Osteoblast (primary cell): Measurements from ENCODE around the gene MAGEA11. TPM values are rescaled to one million over a fixed set of nuclear protein-coding genes. Genes with fewer than 3 reads are reported as not detected.

Source experiments
- DNase-seq: peaks from one replicate; pipeline ENCODE4 v3.0.0; 2011; ENCODE audit warnings: low spot score, mixed read lengths; ENCODE audit not compliant: insufficient read length; ENCODE audit errors: missing footprints
- H2AFZ ChIP-seq: 2 replicates; pipeline ENCODE4 v1.6.0; 2011; ENCODE audit warnings: mild to moderate bottlenecking, low read length
- H3K27ac ChIP-seq: 2 replicates; pipeline ENCODE4 v1.5.1; 2011; ENCODE audit warnings: mild to moderate bottlenecking, low read depth, low read length, moderate library complexity
- H3K27me3 ChIP-seq: 2 replicates; pipeline ENCODE4 v1.6.0; 2012; ENCODE audit warnings: mild to moderate bottlenecking, control low read depth, inconsistent platforms, low read length, moderate library complexity; ENCODE audit not compliant: insufficient read depth
- H3K36me3 ChIP-seq: 2 replicates; pipeline ENCODE4 v1.5.1; 2011; ENCODE audit warnings: mild to moderate bottlenecking, low read length, control low read depth, moderate library complexity; ENCODE audit not compliant: insufficient read depth
- H3K4me1 ChIP-seq: 2 replicates; pipeline ENCODE4 v1.5.1; 2011; ENCODE audit warnings: mild to moderate bottlenecking, low read length, control low read depth, moderate library complexity; ENCODE audit not compliant: insufficient read depth
- H3K4me2 ChIP-seq: 2 replicates; pipeline ENCODE4 v1.6.0; 2011; ENCODE audit warnings: mild to moderate bottlenecking, low read length; ENCODE audit not compliant: insufficient read depth
- H3K4me3 ChIP-seq: fragments of 200-600 bp; sonication (generic); 3 replicates; pipeline ENCODE4 v1.5.1; 2012; ENCODE audit warnings: mild to moderate bottlenecking, low read length, inconsistent platforms; ENCODE audit not compliant: insufficient read depth
- H3K79me2 ChIP-seq: 2 replicates; pipeline ENCODE4 v1.6.0; 2012; ENCODE audit warnings: mild to moderate bottlenecking, low read length, control low read depth, inconsistent platforms; ENCODE audit not compliant: insufficient read depth
- H3K9me3 ChIP-seq: 2 replicates; pipeline ENCODE4 v1.5.1; 2011; ENCODE audit warnings: low read depth, low read length, control low read depth
- H4K20me1 ChIP-seq: 2 replicates; pipeline ENCODE4 v1.6.0; 2012; ENCODE audit warnings: mild to moderate bottlenecking, low read length, control low read depth; ENCODE audit not compliant: insufficient read depth
- total RNA-seq: library from RNA; depleted of rRNA; stranded (reverse); fragments of >200 nt; gene quantifications from 2 replicates; pipeline ENCODE4 v1.2.3, GENCODE V29; 2012
- TF ChIP-seq, protein P1 (sequence below): IDR thresholded peaks from 2 replicates; pipeline ENCODE4 v1.5.1; 2011; ENCODE audit warnings: mild to moderate bottlenecking, low read depth, low read length, moderate library complexity; ENCODE audit errors: extremely low read depth

MAGEA11 gene
- total RNA-seq, 1 donor = not detected

DNA sequence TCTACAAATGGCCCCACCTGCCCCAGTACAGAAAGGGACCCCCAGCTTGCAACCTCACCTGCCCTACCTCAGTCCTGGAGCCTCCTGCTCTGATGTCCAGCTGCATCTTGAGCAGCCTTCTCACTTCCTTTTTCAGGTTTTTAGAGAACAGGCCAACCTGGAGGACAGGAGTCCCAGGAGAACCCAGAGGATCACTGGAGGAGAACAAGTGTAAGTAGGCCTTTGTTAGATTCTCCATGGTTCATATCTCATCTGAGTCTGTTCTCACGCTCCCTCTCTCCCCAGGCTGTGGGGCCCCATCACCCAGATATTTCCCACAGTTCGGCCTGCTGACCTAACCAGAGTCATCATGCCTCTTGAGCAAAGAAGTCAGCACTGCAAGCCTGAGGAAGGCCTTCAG is 3.6 kb downstream of the MAGEA11 start:
- Histone ChIP-seq H3K27ac (no peak overlapping the region), H3K79me2 (no peaks in the 10 kb centered on the region), H3K4me2 (no peak overlapping the region), H3K4me1 (no peaks in the 10 kb centered on the region), H3K36me3 (no peaks in the 10 kb centered on the region), H3K9me3 (no peaks in the 10 kb centered on the region), H2AFZ (no peak overlapping the region), H4K20me1 (no peaks in the 10 kb centered on the region), H3K27me3 (no peaks in the 10 kb centered on the region), H3K4me3 (no peak overlapping the region)
- no peak for DNase-seq
- TF ChIP-seq, protein P1, sequence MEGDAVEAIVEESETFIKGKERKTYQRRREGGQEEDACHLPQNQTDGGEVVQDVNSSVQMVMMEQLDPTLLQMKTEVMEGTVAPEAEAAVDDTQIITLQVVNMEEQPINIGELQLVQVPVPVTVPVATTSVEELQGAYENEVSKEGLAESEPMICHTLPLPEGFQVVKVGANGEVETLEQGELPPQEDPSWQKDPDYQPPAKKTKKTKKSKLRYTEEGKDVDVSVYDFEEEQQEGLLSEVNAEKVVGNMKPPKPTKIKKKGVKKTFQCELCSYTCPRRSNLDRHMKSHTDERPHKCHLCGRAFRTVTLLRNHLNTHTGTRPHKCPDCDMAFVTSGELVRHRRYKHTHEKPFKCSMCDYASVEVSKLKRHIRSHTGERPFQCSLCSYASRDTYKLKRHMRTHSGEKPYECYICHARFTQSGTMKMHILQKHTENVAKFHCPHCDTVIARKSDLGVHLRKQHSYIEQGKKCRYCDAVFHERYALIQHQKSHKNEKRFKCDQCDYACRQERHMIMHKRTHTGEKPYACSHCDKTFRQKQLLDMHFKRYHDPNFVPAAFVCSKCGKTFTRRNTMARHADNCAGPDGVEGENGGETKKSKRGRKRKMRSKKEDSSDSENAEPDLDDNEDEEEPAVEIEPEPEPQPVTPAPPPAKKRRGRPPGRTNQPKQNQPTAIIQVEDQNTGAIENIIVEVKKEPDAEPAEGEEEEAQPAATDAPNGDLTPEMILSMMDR = no peak

DNA sequence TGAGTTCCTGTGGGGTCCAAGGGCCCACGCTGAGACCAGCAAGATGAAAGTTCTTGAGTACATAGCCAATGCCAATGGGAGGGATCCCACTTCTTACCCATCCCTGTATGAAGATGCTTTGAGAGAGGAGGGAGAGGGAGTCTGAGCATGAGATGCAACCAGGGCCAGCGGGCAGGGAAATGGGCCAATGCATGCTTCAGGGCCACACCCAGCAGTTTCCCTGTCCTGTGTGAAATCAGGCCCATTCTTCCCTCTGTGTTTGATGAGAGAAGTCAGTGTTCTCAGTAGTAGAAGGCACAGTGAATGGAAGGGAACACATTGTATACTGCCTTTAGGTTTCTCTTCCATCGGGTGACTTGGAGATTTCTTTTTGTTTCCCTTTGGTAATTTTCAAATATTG is 4.8 kb downstream of the MAGEA11 start:
- Histone ChIP-seq H3K36me3 (no peaks in the 10 kb centered on the region), H3K9me3 (no peaks in the 10 kb centered on the region), H2AFZ (no peak overlapping the region)

DNA sequence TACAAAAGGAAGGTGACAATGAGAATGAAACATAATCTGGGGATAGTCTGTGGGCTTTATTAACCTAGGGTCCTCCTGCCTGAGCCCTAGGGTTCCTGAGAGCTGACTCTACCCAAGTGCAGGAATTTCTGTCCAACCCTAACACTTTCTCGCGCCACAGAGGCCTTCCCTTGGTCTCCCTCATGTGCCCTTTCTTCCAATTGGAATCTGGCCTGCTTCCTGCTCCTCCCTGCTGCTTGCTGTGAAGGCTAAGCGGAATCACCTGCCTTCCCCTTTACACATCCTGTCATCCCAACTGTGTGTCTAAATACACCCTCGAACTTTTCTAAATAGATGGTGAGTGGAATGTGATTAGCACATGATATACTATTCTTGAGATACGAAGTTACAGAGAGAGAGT is 5.9 kb downstream of the MAGEA11 start:
- H3K4me1 ChIP-seq = no peaks in the 10 kb centered on the region
- no peaks in the 10 kb centered on the region for H4K20me1 ChIP-seq
- no peak for DNase-seq
- TF ChIP-seq, protein P1 = no peak
- H3K4me3 ChIP-seq = no peak overlapping the region
- H3K27me3 ChIP-seq = no peaks in the 10 kb centered on the region
- H3K4me2 ChIP-seq = no peak overlapping the region
- no peak overlapping the region for H2AFZ ChIP-seq
- H3K9me3 ChIP-seq = no peaks in the 10 kb centered on the region
- H3K79me2 ChIP-seq = no peaks in the 10 kb centered on the region
- no peaks in the 10 kb centered on the region for H3K36me3 ChIP-seq
- no peak overlapping the region for H3K27ac ChIP-seq

More for the DNA sequence above, 4.8 kb downstream of the MAGEA11 start:
- Histone ChIP-seq H4K20me1 (no peaks in the 10 kb centered on the region), H3K79me2 (no peaks in the 10 kb centered on the region), H3K27me3 (no peaks in the 10 kb centered on the region), H3K27ac (no peak overlapping the region), H3K4me2 (no peak overlapping the region), H3K4me1 (no peaks in the 10 kb centered on the region), H3K4me3 (no peak overlapping the region)
- no peak for DNase-seq
- TF ChIP-seq, protein P1 = no peak

DNA sequence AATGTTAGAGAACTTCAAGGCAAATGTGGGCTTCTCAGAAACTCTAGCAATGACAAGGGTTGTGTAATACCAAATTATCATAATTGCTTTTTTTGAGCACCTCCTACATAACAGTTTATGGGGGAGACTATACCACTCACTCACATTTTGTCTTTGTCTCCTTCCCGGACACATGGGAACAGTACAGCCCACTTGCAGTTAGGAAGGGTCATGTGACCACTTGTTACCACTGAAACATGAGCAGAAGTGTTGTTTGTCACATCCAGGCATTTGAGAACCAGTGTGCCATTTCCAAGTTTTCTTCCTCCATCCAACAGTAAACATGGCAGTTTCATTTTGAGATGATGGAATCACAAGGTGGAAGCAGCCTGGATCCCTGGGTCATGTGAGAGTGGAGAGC is 6.9 kb downstream of the MAGEA11 start:
- Histone ChIP-seq H4K20me1 (no peaks in the 10 kb centered on the region), H2AFZ (no peak overlapping the region), H3K4me2 (no peak overlapping the region), H3K27me3 (no peaks in the 10 kb centered on the region), H3K36me3 (no peaks in the 10 kb centered on the region), H3K4me3 (no peak overlapping the region), H3K4me1 (no peaks in the 10 kb centered on the region), H3K79me2 (no peaks in the 10 kb centered on the region), H3K27ac (no peak overlapping the region), H3K9me3 (no peaks in the 10 kb centered on the region)
- TF ChIP-seq, protein P1 = no peak
- no peak for DNase-seq
